Vagina (tissue), 2 donors: ENCODE measurements around the gene PIWIL1. TPM values are rescaled to one million over a fixed set of nuclear protein-coding genes. Genes with fewer than 3 reads are reported as not detected.

Experiments
- DNase-seq, 2 donors: peaks; one replicate each; pipeline ENCODE4 v3.0.0-alpha.2; 2017; ENCODE audit errors: extremely low spot score in 2 of 2
- H3K27ac ChIP-seq: fragments of 200-600 bp; sonication (generic); one replicate; pipeline ENCODE4 v1.5.1; 2019
- H3K27me3 ChIP-seq: fragments of 200-600 bp; sonication (generic); one replicate; pipeline ENCODE4 v1.5.1; 2019
- H3K36me3 ChIP-seq, 2 donors: fragments of 200-600 bp; sonication (generic); one replicate each; pipeline ENCODE4 v1.5.1; 2017 to 2019
- H3K4me1 ChIP-seq: fragments of 200-600 bp; sonication (generic); one replicate; pipeline ENCODE4 v1.5.1; 2019
- H3K4me3 ChIP-seq, 2 donors: fragments of 200-600 bp; sonication (generic); 1 replicate in 1 of 2; 2 replicates in 1 of 2; pipeline ENCODE4 v1.5.1; 2016 to 2019
- H3K9me3 ChIP-seq: fragments of 200-600 bp; sonication (generic); one replicate; pipeline ENCODE4 v1.5.1; 2019
- POLR2A ChIP-seq, 2 donors: fragments of 450-650 bp; IDR thresholded peaks; one replicate each; pipeline ENCODE4 v1.6.1; 2017; ENCODE audit warnings: antibody characterized with exemption in 2 of 2, mild to moderate bottlenecking in 2 of 2, moderate library complexity in 2 of 2
- POLR2AphosphoS5 ChIP-seq, 2 donors: sonication (generic); formaldehyde crosslinking; IDR thresholded peaks; one replicate each; pipeline ENCODE4 v1.9.0; 2017; ENCODE audit warnings: antibody characterized with exemption in 2 of 2, mild to moderate bottlenecking in 2 of 2, low read depth in 1 of 2; ENCODE audit not compliant: insufficient read depth in 1 of 2
- intact Hi-C: fragments of 100-400 bp; cut with DNase I; formaldehyde crosslinking; loops from one replicate; pipeline ENCODE4 v1.15.1; 2023
- total RNA-seq: library from RNA; depleted of rRNA; stranded (reverse); fragments of >200 nt; gene quantifications from one replicate; pipeline ENCODE4 v1.2.3, GENCODE V29; 2016
- TF ChIP-seq, protein P1 (sequence below), 3 experiments: fragments of 450-650 bp in 2 of 3; fragments of 200-600 bp in 1 of 3; sonication (generic) in 1 of 3; IDR thresholded peaks; one replicate each; pipeline ENCODE4 v1.5.1; 2017 to 2019; ENCODE audit warnings: antibody characterized with exemption in 3 of 3, mild to moderate bottlenecking in 2 of 3, moderate library complexity in 2 of 3

The PIWIL1 gene
- total RNA-seq, 1 donor from 2014 or later = not detected

DNA sequence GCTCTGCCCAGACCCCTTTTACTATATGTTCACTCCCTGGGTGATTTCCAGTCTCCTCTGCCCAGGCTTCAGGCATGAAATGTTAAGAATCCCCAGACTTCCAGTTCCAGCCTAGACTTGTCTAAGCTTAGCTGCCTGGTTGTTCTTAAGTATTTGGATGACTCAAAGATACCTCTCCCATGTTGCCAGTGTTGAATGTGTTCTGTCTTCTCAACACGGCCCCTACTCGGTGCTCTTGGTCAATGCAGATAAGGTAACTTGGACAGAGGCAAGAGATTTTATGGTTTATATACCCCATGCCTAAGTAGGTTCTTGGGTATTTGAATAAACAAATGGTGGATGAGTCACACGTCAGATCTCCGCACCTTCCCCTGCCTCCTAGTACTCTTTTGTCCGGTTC lies 13.6 kb downstream of the PIWIL1 start:
- TF ChIP-seq, protein P1, sequence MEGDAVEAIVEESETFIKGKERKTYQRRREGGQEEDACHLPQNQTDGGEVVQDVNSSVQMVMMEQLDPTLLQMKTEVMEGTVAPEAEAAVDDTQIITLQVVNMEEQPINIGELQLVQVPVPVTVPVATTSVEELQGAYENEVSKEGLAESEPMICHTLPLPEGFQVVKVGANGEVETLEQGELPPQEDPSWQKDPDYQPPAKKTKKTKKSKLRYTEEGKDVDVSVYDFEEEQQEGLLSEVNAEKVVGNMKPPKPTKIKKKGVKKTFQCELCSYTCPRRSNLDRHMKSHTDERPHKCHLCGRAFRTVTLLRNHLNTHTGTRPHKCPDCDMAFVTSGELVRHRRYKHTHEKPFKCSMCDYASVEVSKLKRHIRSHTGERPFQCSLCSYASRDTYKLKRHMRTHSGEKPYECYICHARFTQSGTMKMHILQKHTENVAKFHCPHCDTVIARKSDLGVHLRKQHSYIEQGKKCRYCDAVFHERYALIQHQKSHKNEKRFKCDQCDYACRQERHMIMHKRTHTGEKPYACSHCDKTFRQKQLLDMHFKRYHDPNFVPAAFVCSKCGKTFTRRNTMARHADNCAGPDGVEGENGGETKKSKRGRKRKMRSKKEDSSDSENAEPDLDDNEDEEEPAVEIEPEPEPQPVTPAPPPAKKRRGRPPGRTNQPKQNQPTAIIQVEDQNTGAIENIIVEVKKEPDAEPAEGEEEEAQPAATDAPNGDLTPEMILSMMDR (IDR thresholded peaks at IDR 0.05) = no peak
- TF ChIP-seq POLR2AphosphoS5 (IDR thresholded peaks at IDR 0.05; ENCODE audit: insufficient read depth in 1 of 2, low read depth in 1 of 2) = peak in 1 of 2 donors; percentile 16
- H3K4me3 ChIP-seq = no peak overlapping the region
- H3K27ac ChIP-seq = no peak overlapping the region
- H3K9me3 ChIP-seq = no peaks in the 10 kb centered on the region
- no peak for DNase-seq
- H3K27me3 ChIP-seq = no peaks in the 10 kb centered on the region
- H3K36me3 ChIP-seq = no peaks in the 10 kb centered on the region
- H3K4me1 ChIP-seq = no peaks in the 10 kb centered on the region
- intact Hi-C loops = no loop called here

DNA sequence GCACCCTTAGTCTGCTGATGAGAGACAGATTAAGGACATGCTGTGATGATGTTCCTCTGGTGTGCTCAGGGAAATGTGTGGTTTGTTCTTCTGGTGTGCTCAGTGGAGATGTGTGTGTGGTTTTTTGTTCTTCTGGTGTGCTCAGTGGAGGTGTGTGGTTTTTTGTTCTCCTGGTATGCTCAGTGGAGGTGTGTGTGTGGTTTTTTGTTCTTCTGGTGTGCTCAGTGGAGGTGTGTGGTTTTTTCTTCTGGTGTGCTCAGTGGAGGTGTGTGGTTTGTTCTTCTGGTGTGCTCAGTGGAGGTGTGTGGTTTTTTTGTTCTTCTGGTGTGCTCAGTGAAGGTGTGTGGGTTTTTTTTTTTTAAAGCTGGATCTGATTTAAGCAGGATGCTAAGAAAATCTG lies 15.4 kb downstream of the PIWIL1 start:
- Histone ChIP-seq H3K36me3 (no peaks in the 10 kb centered on the region), H3K9me3 (no peaks in the 10 kb centered on the region), H3K4me1 (no peaks in the 10 kb centered on the region), H3K4me3 (no peak overlapping the region), H3K27ac (no peak overlapping the region), H3K27me3 (no peaks in the 10 kb centered on the region)
- no peak for TF ChIP-seq POLR2AphosphoS5 (IDR thresholded peaks at IDR 0.05; ENCODE audit: insufficient read depth in 1 of 2, low read depth in 1 of 2)
- intact Hi-C loops = no loop called here
- DNase-seq = no peak

DNA sequence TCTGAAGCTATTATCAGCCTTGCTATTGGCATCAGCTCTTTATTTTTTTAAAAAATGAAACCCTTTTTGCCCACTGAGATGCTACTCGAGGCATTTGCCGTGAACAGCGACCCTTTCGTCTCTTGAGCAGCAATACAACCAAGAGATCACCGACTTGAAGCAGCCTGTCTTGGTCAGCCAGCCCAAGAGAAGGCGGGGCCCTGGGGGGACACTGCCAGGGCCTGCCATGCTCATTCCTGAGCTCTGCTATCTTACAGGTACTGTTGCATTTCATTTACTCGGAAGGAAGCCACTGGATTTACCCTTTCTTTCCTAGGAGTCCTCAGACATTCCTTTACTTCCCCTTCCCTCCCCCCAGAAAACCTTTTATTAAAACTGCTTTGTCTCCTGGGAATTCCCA lies 16.7 kb downstream of the PIWIL1 start:
- H3K27me3 ChIP-seq = no peaks in the 10 kb centered on the region
- TF ChIP-seq, protein P1 (IDR thresholded peaks at IDR 0.05) = no peak
- TF ChIP-seq POLR2A (IDR thresholded peaks at IDR 0.05) (no peak), POLR2AphosphoS5 (IDR thresholded peaks at IDR 0.05; ENCODE audit: insufficient read depth in 1 of 2, low read depth in 1 of 2) (no peak)

DNA sequence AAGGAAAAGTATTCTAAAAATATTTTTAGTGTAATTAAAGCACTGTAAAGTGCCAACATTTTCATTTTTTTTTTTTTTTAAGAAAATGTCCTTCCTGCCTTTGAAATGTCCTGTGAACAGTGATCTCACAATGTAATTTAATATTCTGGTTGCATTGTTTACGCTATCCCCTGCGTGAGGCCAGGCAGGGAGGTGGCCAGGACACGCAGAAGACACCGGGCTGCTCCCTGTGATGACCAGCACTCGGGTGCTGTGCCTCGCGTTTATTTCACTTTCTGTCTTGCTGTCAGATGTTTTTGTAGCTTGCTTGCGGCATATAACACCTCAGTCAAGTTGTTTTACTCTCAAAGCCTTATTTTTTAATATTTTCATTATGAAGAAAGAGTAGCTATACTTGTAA lies 18.5 kb downstream of the PIWIL1 start:
- Histone ChIP-seq H3K36me3 (no peaks in the 10 kb centered on the region), H3K4me3 (no peak overlapping the region), H3K27me3 (no peaks in the 10 kb centered on the region), H3K27ac (no peak overlapping the region), H3K4me1 (no peaks in the 10 kb centered on the region), H3K9me3 (no peaks in the 10 kb centered on the region)
- DNase-seq = no peak
- intact Hi-C loops = no loop called here
- no peak for TF ChIP-seq POLR2AphosphoS5 (IDR thresholded peaks at IDR 0.05; ENCODE audit: insufficient read depth in 1 of 2, low read depth in 1 of 2)
- TF ChIP-seq POLR2A (IDR thresholded peaks at IDR 0.05) = no peak
- TF ChIP-seq, protein P1 (IDR thresholded peaks at IDR 0.05) = no peak

More for the DNA sequence above, 16.7 kb downstream of the PIWIL1 start:
- H3K36me3 ChIP-seq = no peaks in the 10 kb centered on the region
- no peaks in the 10 kb centered on the region for H3K9me3 ChIP-seq
- no peak overlapping the region for H3K4me3 ChIP-seq
- no peaks in the 10 kb centered on the region for H3K4me1 ChIP-seq
- no peak overlapping the region for H3K27ac ChIP-seq
- no peak for DNase-seq
- intact Hi-C loops = no loop called here

DNA sequence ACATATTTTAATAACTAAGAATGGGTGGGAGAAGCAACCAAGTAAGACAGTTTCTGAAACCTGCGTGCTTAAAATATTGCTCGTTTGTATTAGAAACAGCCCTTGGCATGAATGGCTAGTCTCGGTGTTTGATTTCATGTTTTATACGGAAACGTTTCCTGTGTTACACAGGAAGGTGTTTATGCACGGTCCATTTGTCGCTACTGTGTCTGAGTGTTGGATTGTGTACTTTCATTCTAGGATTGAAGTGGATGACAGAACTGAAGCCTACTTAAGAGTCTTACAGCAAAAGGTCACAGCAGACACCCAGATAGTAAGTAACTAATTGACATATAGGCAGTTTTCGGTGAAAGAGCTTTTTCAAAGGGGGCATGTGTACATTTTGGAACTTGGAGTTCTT lies 19.6 kb downstream of the PIWIL1 start:
- Histone ChIP-seq H3K9me3 (no peaks in the 10 kb centered on the region), H3K4me1 (no peaks in the 10 kb centered on the region), H3K27me3 (no peaks in the 10 kb centered on the region), H3K36me3 (no peaks in the 10 kb centered on the region), H3K4me3 (no peak overlapping the region), H3K27ac (no peak overlapping the region)
- TF ChIP-seq, protein P1 (IDR thresholded peaks at IDR 0.05) = no peak
- no peak for TF ChIP-seq POLR2AphosphoS5 (IDR thresholded peaks at IDR 0.05; ENCODE audit: insufficient read depth in 1 of 2, low read depth in 1 of 2)
- no peak for TF ChIP-seq POLR2A (IDR thresholded peaks at IDR 0.05)
- DNase-seq = no peak
- intact Hi-C loops = no loop called here
